ENCODE results near the gene FOXN3.

GRCh38 chr14:89142366-89142765 lies 274.7 kb downstream of the FOXN3 start:
- TF ChIP-seq IRF3 (IDR thresholded peaks at IDR 0.05) (no peak), GABPA (IDR thresholded peaks at IDR 0.05; ENCODE audit: low read depth) (no peak), PRDM15 (CRISPR knock-in tag; IDR thresholded peaks at IDR 0.05) (no peak), EZH2 (IDR thresholded peaks at IDR 0.05; ENCODE audit: borderline replicate concordance, control insufficient read depth, low read depth, low read length) (no peak)
